ENCODE measurements around the gene GALNT10.

GRCh38 chr5:154395407-154396106 lies 205.0 kb downstream of the GALNT10 start:
- no peak for TF ChIP-seq EZH2 (IDR thresholded peaks at IDR 0.05; ENCODE audit: low read depth, unreplicated experiment)
- TF ChIP-seq, protein P1, sequence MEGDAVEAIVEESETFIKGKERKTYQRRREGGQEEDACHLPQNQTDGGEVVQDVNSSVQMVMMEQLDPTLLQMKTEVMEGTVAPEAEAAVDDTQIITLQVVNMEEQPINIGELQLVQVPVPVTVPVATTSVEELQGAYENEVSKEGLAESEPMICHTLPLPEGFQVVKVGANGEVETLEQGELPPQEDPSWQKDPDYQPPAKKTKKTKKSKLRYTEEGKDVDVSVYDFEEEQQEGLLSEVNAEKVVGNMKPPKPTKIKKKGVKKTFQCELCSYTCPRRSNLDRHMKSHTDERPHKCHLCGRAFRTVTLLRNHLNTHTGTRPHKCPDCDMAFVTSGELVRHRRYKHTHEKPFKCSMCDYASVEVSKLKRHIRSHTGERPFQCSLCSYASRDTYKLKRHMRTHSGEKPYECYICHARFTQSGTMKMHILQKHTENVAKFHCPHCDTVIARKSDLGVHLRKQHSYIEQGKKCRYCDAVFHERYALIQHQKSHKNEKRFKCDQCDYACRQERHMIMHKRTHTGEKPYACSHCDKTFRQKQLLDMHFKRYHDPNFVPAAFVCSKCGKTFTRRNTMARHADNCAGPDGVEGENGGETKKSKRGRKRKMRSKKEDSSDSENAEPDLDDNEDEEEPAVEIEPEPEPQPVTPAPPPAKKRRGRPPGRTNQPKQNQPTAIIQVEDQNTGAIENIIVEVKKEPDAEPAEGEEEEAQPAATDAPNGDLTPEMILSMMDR (conservative IDR thresholded peaks at IDR 0.05; ENCODE audit: low read depth in 2 of 2) = no peak
- no peak for TF ChIP-seq REST (IDR thresholded peaks at IDR 0.05; ENCODE audit: unreplicated experiment)
- no peak for TF ChIP-seq POLR2AphosphoS5 (IDR thresholded peaks at IDR 0.05; ENCODE audit: low read depth)
- TF ChIP-seq, protein P2, sequence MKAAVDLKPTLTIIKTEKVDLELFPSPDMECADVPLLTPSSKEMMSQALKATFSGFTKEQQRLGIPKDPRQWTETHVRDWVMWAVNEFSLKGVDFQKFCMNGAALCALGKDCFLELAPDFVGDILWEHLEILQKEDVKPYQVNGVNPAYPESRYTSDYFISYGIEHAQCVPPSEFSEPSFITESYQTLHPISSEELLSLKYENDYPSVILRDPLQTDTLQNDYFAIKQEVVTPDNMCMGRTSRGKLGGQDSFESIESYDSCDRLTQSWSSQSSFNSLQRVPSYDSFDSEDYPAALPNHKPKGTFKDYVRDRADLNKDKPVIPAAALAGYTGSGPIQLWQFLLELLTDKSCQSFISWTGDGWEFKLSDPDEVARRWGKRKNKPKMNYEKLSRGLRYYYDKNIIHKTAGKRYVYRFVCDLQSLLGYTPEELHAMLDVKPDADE (IDR thresholded peaks at IDR 0.05) = no peak
- no peak for TF ChIP-seq EZH2phosphoT487 (IDR thresholded peaks at IDR 0.05; ENCODE audit: unreplicated experiment)
- no peak for TF ChIP-seq JUNB (IDR thresholded peaks at IDR 0.05; ENCODE audit: unreplicated experiment)
- no peak for TF ChIP-seq ZNF114 (CRISPR knock-in tag; IDR thresholded peaks at IDR 0.05)
- TF ChIP-seq CREB1 (CRISPR knock-in tag; IDR thresholded peaks at IDR 0.05; ENCODE audit: low read depth) = no peak
- no peak for TF ChIP-seq STAT1 (IDR thresholded peaks at IDR 0.05; ENCODE audit: unreplicated experiment)
- TF ChIP-seq ZNF331 (CRISPR knock-in tag; IDR thresholded peaks at IDR 0.05; ENCODE audit: low read depth) = no peak
- no peak for TF ChIP-seq ZNF462 (CRISPR knock-in tag; IDR thresholded peaks at IDR 0.05)

Measured in GM23338 (cell line).